ENCODE measurements around the gene PDE1A. TPM values are rescaled to one million over a fixed set of nuclear protein-coding genes. Genes with fewer than 3 reads are reported as not detected.

PDE1A gene
- total RNA-seq, 2 donors from 2014 or later: 0.31 TPM; not detected in 1

- no peaks in the 10 kb centered on the region for H3K27me3 ChIP-seq (ENCODE audit: control insufficient read depth, insufficient read depth, low read length, poor library complexity, severe bottlenecking)
- no peaks in the 10 kb centered on the region for H3K4me1 Mint-ChIP-seq
- H3K36me3 ChIP-seq (ENCODE audit: control insufficient read depth, insufficient read depth, low read length): no peaks in the 10 kb centered on the region
- no peak overlapping the region for H3K4me3 ChIP-seq (ENCODE audit: low read length)
- H3K27me3 Mint-ChIP-seq (ENCODE audit: insufficient read depth): no peaks in the 10 kb centered on the region
- WGBS, 2 experiments (ENCODE audit: insufficient coverage in 1 of 2, insufficient read length in 1 of 2): 79 to 94% methylated on average over 2 to 3 of the region's 3 CpGs
- TF ChIP-seq, protein P1, sequence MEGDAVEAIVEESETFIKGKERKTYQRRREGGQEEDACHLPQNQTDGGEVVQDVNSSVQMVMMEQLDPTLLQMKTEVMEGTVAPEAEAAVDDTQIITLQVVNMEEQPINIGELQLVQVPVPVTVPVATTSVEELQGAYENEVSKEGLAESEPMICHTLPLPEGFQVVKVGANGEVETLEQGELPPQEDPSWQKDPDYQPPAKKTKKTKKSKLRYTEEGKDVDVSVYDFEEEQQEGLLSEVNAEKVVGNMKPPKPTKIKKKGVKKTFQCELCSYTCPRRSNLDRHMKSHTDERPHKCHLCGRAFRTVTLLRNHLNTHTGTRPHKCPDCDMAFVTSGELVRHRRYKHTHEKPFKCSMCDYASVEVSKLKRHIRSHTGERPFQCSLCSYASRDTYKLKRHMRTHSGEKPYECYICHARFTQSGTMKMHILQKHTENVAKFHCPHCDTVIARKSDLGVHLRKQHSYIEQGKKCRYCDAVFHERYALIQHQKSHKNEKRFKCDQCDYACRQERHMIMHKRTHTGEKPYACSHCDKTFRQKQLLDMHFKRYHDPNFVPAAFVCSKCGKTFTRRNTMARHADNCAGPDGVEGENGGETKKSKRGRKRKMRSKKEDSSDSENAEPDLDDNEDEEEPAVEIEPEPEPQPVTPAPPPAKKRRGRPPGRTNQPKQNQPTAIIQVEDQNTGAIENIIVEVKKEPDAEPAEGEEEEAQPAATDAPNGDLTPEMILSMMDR (conservative IDR thresholded peaks at IDR 0.05): no peak
- no peaks in the 10 kb centered on the region for H3K9me3 Mint-ChIP-seq
- H3K27ac Mint-ChIP-seq: no peak overlapping the region
- H3K36me3 Mint-ChIP-seq (ENCODE audit: low read depth): no peaks in the 10 kb centered on the region
- H3K9ac ChIP-seq (ENCODE audit: extremely low read depth, low read length, poor library complexity, severe bottlenecking): no peak overlapping the region
- no peak overlapping the region for H3K27ac ChIP-seq (ENCODE audit: low read depth, low read length)
- H3K4me3 Mint-ChIP-seq: no peak overlapping the region
- H3K4me1 ChIP-seq (ENCODE audit: control insufficient read depth, insufficient read depth, low read length): no peaks in the 10 kb centered on the region
- no peaks in the 10 kb centered on the region for H3K9me3 ChIP-seq (ENCODE audit: control insufficient read depth, low read length)
- no peak for DNase-seq
These were observed 127.2 kb downstream of the PDE1A start for GRCh38 chr2:182299632-182300031.

GRCh38 chr2:182298456-182298855, 128.4 kb downstream of the PDE1A start:
- no peak overlapping the region for H3K4me3 Mint-ChIP-seq

GRCh38 chr2:182291296-182291695, 135.5 kb downstream of the PDE1A start:
- no peaks in the 10 kb centered on the region for H3K27me3 Mint-ChIP-seq (ENCODE audit: insufficient read depth)
- no peaks in the 10 kb centered on the region for H3K36me3 Mint-ChIP-seq (ENCODE audit: low read depth)
- no peaks in the 10 kb centered on the region for H3K4me1 ChIP-seq (ENCODE audit: control insufficient read depth, insufficient read depth, low read length)
- H3K4me1 Mint-ChIP-seq: no peaks in the 10 kb centered on the region
- no peak overlapping the region for H3K4me3 Mint-ChIP-seq
- H3K36me3 ChIP-seq (ENCODE audit: control insufficient read depth, insufficient read depth, low read length): no peaks in the 10 kb centered on the region
- no peak overlapping the region for H3K27ac ChIP-seq (ENCODE audit: low read depth, low read length)
- 86% methylated on average over 1 of the region's 1 CpG; no CpG with 5 or more reads in 1 of the 2 experiments for WGBS, 2 experiments (ENCODE audit: insufficient coverage in 1 of 2, insufficient read length in 1 of 2)
- no peak overlapping the region for H3K9ac ChIP-seq (ENCODE audit: extremely low read depth, low read length, poor library complexity, severe bottlenecking)
- TF ChIP-seq, protein P1 (conservative IDR thresholded peaks at IDR 0.05): no peak
- DNase-seq: no peak
- no peaks in the 10 kb centered on the region for H3K9me3 ChIP-seq (ENCODE audit: control insufficient read depth, low read length)
- no peaks in the 10 kb centered on the region for H3K27me3 ChIP-seq (ENCODE audit: control insufficient read depth, insufficient read depth, low read length, poor library complexity, severe bottlenecking)
- no peak overlapping the region for H3K27ac Mint-ChIP-seq
- no peaks in the 10 kb centered on the region for H3K9me3 Mint-ChIP-seq
- H3K4me3 ChIP-seq (ENCODE audit: low read length): no peak overlapping the region

More at GRCh38 chr2:182298456-182298855, 128.4 kb downstream of the PDE1A start:
- Mint-ChIP-seq H3K9me3 (no peaks in the 10 kb centered on the region), H3K27ac (no peak overlapping the region), H3K27me3 (ENCODE audit: insufficient read depth) (no peaks in the 10 kb centered on the region), H3K4me1 (no peaks in the 10 kb centered on the region), H3K36me3 (ENCODE audit: low read depth) (no peaks in the 10 kb centered on the region)
- TF ChIP-seq, protein P1 (conservative IDR thresholded peaks at IDR 0.05): no peak
- Histone ChIP-seq H3K9ac (ENCODE audit: extremely low read depth, low read length, poor library complexity, severe bottlenecking) (no peak overlapping the region), H3K4me1 (ENCODE audit: control insufficient read depth, insufficient read depth, low read length) (no peaks in the 10 kb centered on the region), H3K27ac (ENCODE audit: low read depth, low read length) (no peak overlapping the region), H3K9me3 (ENCODE audit: control insufficient read depth, low read length) (no peaks in the 10 kb centered on the region), H3K27me3 (ENCODE audit: control insufficient read depth, insufficient read depth, low read length, poor library complexity, severe bottlenecking) (no peaks in the 10 kb centered on the region), H3K36me3 (ENCODE audit: control insufficient read depth, insufficient read depth, low read length) (no peaks in the 10 kb centered on the region), H3K4me3 (ENCODE audit: low read length) (no peak overlapping the region)
- 88 to 100% methylated on average over 1 to 2 of the region's 4 CpGs for WGBS, 2 experiments (ENCODE audit: insufficient coverage in 1 of 2, insufficient read length in 1 of 2)
- DNase-seq: no peak
